ENCODE data around the gene ARHGAP33.

GRCh38 chr19:35751839-35752745 lies 23.3 kb upstream of the ARHGAP33 start:
- TF ChIP-seq POLR2A (IDR thresholded peaks at IDR 0.05; ENCODE audit: low read depth), result no peak
- TF ChIP-seq CTCF (IDR thresholded peaks at IDR 0.05), result no peak
- TF ChIP-seq POLR2AphosphoS5 (IDR thresholded peaks at IDR 0.05), result no peak
- TF ChIP-seq EP300 (IDR thresholded peaks at IDR 0.05), result no peak

Measured in esophagus muscularis mucosa (tissue), 4 donors.